GM13976 (cell line): Measurements from ENCODE around the gene EARS2.
"Not testable (repeated sequence)": the region's sequence is repeated elsewhere in the genome, so short reads cannot be mapped to it uniquely, and the experiment has no call there.

Experiments used
- DNase-seq: peaks from one replicate; pipeline ENCODE4 v3.0.0; 2012; ENCODE audit warnings: low spot score
- in situ Hi-C: fragments of 300-500 bp; cut with MboI; formaldehyde crosslinking; loops from one replicate; pipeline ENCODE4 v1.12.0; 2022; ENCODE audit warnings: low sequenced_read_pairs, mixed read lengths, inconsistent platforms; ENCODE audit not compliant: unreplicated experiment
- TF ChIP-seq, protein P1 (sequence below): IDR thresholded peaks from 2 replicates; pipeline ENCODE4 v1.5.1; 2012; ENCODE audit warnings: borderline replicate concordance, mild to moderate bottlenecking; ENCODE audit not compliant: insufficient read depth; ENCODE audit errors: extremely low read depth, missing control alignments, control extremely low read depth

Gene EARS2

DNA sequence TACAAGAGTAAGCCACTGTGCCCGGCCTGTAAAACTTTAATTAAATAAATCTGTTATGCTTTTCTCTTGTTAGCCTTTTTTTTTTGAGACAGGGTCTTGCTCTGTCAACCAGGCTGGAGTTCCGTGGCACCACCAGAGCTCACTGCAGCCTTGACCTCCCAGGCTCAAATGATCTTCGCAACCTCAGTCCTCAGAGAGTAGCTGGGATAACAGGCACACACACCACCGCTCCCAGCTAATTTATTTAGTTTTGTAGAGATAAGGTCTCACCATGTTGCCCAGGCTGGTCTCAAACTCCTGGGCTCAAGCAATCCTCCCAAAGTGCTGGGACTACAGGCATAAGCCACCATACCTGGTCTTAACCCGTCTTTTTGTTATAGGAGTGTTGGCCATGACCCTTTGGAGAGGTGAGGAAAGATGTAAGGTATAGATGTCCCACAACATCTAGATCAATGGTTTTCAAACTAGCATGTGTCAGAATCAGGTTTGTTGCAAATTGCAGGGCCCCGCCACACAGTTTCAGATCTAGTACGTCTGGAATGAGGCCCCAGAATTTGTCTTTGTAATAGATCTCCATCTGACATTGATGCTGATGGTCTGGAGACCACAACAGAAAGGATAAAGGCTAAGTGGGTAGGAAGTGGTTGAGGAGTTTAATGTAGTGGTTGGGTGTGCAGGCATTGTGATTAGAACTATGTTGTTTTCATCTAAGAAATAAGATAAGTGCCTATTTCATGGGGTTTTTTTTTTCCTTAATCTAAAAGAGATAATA is 42.6 kb downstream of the EARS2 start:
- DNase-seq, result no peak
- in situ Hi-C loops, result no loop called here
- TF ChIP-seq, protein P1, sequence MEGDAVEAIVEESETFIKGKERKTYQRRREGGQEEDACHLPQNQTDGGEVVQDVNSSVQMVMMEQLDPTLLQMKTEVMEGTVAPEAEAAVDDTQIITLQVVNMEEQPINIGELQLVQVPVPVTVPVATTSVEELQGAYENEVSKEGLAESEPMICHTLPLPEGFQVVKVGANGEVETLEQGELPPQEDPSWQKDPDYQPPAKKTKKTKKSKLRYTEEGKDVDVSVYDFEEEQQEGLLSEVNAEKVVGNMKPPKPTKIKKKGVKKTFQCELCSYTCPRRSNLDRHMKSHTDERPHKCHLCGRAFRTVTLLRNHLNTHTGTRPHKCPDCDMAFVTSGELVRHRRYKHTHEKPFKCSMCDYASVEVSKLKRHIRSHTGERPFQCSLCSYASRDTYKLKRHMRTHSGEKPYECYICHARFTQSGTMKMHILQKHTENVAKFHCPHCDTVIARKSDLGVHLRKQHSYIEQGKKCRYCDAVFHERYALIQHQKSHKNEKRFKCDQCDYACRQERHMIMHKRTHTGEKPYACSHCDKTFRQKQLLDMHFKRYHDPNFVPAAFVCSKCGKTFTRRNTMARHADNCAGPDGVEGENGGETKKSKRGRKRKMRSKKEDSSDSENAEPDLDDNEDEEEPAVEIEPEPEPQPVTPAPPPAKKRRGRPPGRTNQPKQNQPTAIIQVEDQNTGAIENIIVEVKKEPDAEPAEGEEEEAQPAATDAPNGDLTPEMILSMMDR, result no peak

GRCh38 chr16:23512168-23512695 is 44.9 kb downstream of the EARS2 start:
- no peak for DNase-seq
- in situ Hi-C loops, result no loop called here
- TF ChIP-seq, protein P1, result no peak

GRCh38 chr16:23511731-23512130 is 45.4 kb downstream of the EARS2 start:
- no peak for DNase-seq
- TF ChIP-seq, protein P1, result no peak
- in situ Hi-C loops, result no loop called here

DNA sequence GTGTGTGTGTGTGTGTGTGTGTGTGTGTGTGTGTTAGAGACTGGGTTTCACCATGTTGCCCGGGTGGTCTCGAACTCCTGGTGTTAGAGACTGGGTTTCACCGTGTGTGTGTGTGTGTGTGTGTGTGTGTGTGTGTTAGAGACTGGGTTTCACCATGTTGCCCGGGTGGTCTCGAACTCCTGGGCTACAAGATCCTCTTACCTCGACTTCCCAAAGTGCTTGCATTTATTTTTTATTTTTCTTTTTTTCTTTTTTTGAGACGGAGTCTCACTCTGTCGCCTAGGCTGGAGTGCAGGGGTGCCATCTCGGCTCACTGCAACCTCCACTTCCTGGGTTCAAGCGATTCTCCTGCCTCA is 46.3 kb downstream of the EARS2 start:
- DNase-seq, in situ Hi-C loops: not testable (repeated sequence)

GRCh38 chr16:23510164-23510914 is 46.8 kb downstream of the EARS2 start, which contains the start of gene GGA2:
GGA2 (minus strand) TSS chr16:23510494; CDS start chr16:23510411, 83 bp downstream.
- in situ Hi-C loops, result no loop called here
- TF ChIP-seq, protein P1, result no peak
- peak; percentile 92 for DNase-seq

DNA sequence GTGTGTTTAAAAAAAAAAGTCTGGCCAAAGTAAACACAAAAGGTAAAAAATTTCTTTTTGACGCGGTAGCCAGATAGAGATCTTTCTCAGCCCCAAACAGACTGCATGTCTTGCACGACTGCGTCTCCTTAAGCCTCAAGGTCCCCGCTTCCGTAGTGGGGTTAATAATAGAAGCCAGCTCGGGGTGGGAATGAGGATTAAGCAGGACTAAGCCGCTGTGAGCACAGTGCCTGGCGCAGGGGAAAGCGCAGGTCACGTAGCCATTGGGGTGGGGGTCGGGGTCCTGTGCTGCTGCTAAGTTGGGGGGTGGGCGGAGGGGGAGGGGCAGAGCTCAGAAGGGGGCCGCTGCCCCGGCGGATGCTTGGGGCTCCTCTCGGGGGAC is 47.4 kb downstream of the EARS2 start:
- DNase-seq, result no peak

More for the DNA sequence above, 47.4 kb downstream of the EARS2 start:
- in situ Hi-C loops, result no loop called here
- TF ChIP-seq, protein P1, result no peak
